Heart right ventricle (tissue), 16 donors: ENCODE data around the gene SLC2A9. TPM values are rescaled to one million over a fixed set of nuclear protein-coding genes. Genes with fewer than 3 reads are reported as not detected.
A peak's percentile ranks its signal among the peaks of the same experiment; 100 is the strongest.

ENCODE experiments used
- ATAC-seq, 8 donors: fragments of 200-7000 bp; cut with Tn5 transposase; one replicate each; pipeline ENCODE4 v1.9.1; 2020; ENCODE audit warnings: mild to moderate bottlenecking in 8 of 8, moderate library complexity in 8 of 8, moderate number of reproducible peaks in 1 of 8
- DNase-seq, 2 donors: peaks; one replicate each; pipeline ENCODE4 v3.0.0-alpha.2; 2020
- H3K27ac ChIP-seq, 10 donors: fragments of 200-600 bp; sonication (generic) in 2 of 10; one replicate each; pipeline versions ENCODE4 v1.5.0 to v1.8.0; 2020 to 2022; ENCODE audit warnings: mild to moderate bottlenecking in 3 of 10
- H3K27me3 ChIP-seq, 7 donors: fragments of 200-600 bp; one replicate each; pipeline ENCODE4 v1.8.0; 2021 to 2022; ENCODE audit warnings: mild to moderate bottlenecking in 2 of 7
- H3K36me3 ChIP-seq, 9 donors: fragments of 200-600 bp; sonication (generic) in 1 of 9; one replicate each; pipeline versions ENCODE4 v1.5.0 to v1.8.0; 2020 to 2022; ENCODE audit warnings: mild to moderate bottlenecking in 2 of 9
- H3K4me1 ChIP-seq, 9 donors: fragments of 200-600 bp; sonication (generic) in 1 of 9; one replicate each; pipeline versions ENCODE4 v1.5.0 to v1.8.0; 2020 to 2022; ENCODE audit warnings: mild to moderate bottlenecking in 4 of 9
- H3K4me3 ChIP-seq, 10 donors: fragments of 200-600 bp; sonication (generic) in 2 of 10; one replicate each; pipeline versions ENCODE4 v1.5.0 to v1.8.0; 2020 to 2022; ENCODE audit warnings: mild to moderate bottlenecking in 7 of 10, moderate library complexity in 2 of 10
- H3K9me3 ChIP-seq, 11 donors: fragments of 200-600 bp in 10 of 11; sonication (generic) in 2 of 11; one replicate each; pipeline versions ENCODE4 v1.5.0 to v1.8.0; 2013 to 2022; ENCODE audit warnings: mild to moderate bottlenecking in 2 of 11, control low read depth in 1 of 11, moderate library complexity in 1 of 11
- WGBS, 2 donors: extraction: QIAGEN DNeasy Blood & Tissue Kit; methylation state at CpG; one replicate each; pipeline ENCODE4 v1.1.7; 2013; ENCODE audit warnings: inconsistent platforms in 1 of 2; 5-methylcytosine and 5-hydroxymethylcytosine counted together
- intact Hi-C, 10 donors: fragments of 100-400 bp; cut with DNase I; formaldehyde crosslinking; loops; one replicate each; pipeline versions ENCODE4 v1.11.1 to v1.14.2; 2022
- polyA plus RNA-seq, 2 donors: library from polyadenylated mRNA; stranded (reverse); fragments of 200-250 nt; gene quantifications; one replicate each; pipeline ENCODE4 v1.2.3, GENCODE V29; 2013
- total RNA-seq, 10 donors: library from RNA; stranded (reverse); fragmentation: NEBNext Ultra II Directional in 3 of 10; extraction: Animal tissue kit (Norgen Biotek cat#: 25700) in 3 of 10; gene quantifications; one replicate each; pipeline versions ENCODE4 v1.2.1 to v1.2.4, GENCODE V29; 2021 to 2023
- TF ChIP-seq, protein P1 (sequence below), 9 donors: fragments of 200-600 bp; sonication (generic) in 2 of 9; IDR thresholded peaks; one replicate each; pipeline versions ENCODE4 v1.5.0 to v1.8.0; 2021 to 2022; ENCODE audit warnings: antibody characterized with exemption in 9 of 9, mild to moderate bottlenecking in 5 of 9, moderate library complexity in 1 of 9
- donor health status: Arrhythmogenic right ventricular cardiomyopathy.
- donor health status: ischemic (EF 13 %, LVEDD 7.1; RV severe dilation, severe dysfunction).
- donor health status: healthy with polysubstance abuse.
- donor health status: DM: no; HTN: yes; CAD: no.
- donor health status: DM: no; HTN: no; CAD: no.
- donor health status: ischemic (EF 25% LVEDD 6.9; RV normal size, moderate dysfunction).
- donor health status: ischemic (EF 25% LVEDD 5.7; RV mildly dilated, moderate dysfunction).
- donor health status: healthy.
- donor health status: DM: yes; HTN: yes; CAD: no.
- donor health status: Ischemic cardiomyopathy.
- donor health status: ischemic (EF 35%, LVEDD 5.7; RV mildly dilated, moderate dysfunction).
- donor health status: nonischemic (EF 11% LVEDD 7.7; RV severe dilation, severe dysfunction).
- donor health status: DM: yes; HTN: yes; CAD: no.
- donor health status: PGD.
- donor health status: ischemic (EF 29% LVEDD 5.4; RV normal size, mild dysfunction).
- donor health status: nonischemic (EF 23%, LVEDD 6.1; RV moderate dilation, normal function).

Gene SLC2A9
- total and polyA plus RNA-seq, 12 donors, result 3.1 to 10.9 (median 5.5) TPM

DNA sequence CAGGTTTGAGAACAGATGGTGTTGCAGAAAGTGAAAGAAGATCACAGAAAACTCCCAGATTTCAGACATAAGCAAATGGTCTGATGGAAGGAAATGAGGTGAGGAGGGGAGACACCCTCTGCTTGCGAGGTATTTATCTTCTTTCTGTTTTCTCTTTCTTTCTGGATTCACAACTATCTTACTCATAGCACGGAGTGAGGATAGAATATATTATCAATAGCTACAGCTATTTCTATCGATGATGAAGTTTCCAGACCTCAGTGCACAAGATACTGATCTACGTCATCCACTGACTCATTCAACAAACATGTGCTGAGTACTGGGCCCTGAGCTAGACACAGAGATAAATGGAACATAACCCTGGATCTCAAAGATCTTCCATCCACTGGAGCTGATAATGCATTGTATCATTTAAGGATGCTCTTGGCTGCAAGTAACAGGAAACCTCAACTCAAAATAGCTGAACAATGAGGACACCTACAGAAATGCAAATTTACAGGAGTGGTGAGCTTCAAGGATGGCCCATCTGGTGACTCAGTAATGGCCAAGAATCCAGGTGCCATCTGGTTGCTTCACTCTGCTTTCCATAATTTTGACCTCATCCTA lies 21.2 kb downstream of the SLC2A9 start:
- Histone ChIP-seq H3K4me3 (no peak overlapping the region), H3K9me3 (no peaks in the 10 kb centered on the region), H3K36me3 (no peaks in the 10 kb centered on the region), H3K4me1 (peaks cover 0 to 8% (median 0%) of the 10 kb centered on the region in 9 donors), H3K27me3 (no peaks in the 10 kb centered on the region), H3K27ac (no peak overlapping the region)
- 81 to 86% methylated on average over 4 of the region's 4 CpGs for WGBS, 2 donors
- ATAC-seq (no peak), DNase-seq (no peak)
- intact Hi-C loops, result loop anchor here in 2 of 10 donors (5.0 to 10.0 kb wide), 2 partner anchors 85 to 233 kb away; no protein-coding TSS in a partner anchor
- TF ChIP-seq, protein P1, sequence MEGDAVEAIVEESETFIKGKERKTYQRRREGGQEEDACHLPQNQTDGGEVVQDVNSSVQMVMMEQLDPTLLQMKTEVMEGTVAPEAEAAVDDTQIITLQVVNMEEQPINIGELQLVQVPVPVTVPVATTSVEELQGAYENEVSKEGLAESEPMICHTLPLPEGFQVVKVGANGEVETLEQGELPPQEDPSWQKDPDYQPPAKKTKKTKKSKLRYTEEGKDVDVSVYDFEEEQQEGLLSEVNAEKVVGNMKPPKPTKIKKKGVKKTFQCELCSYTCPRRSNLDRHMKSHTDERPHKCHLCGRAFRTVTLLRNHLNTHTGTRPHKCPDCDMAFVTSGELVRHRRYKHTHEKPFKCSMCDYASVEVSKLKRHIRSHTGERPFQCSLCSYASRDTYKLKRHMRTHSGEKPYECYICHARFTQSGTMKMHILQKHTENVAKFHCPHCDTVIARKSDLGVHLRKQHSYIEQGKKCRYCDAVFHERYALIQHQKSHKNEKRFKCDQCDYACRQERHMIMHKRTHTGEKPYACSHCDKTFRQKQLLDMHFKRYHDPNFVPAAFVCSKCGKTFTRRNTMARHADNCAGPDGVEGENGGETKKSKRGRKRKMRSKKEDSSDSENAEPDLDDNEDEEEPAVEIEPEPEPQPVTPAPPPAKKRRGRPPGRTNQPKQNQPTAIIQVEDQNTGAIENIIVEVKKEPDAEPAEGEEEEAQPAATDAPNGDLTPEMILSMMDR (IDR thresholded peaks at IDR 0.05), result no peak

DNA sequence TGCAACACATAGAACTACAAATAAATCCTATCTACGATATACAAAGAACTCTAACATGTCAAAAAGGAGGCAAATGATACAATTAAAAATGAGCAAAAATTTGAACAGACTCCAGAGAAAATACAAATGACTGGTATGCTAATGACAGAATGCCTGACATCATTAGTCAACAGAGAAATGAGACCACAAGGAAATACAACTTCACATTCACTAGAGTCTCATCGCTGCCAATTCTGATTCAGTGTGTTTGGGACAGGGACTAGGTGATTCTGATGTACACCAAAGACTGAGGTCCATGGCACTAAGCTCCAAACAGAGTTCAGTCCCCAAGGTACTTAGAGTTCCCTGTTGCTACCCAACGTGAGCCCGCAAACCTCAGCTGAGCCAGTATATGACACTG lies 23.4 kb downstream of the SLC2A9 start:
- ATAC-seq, result peak in 2 of 8 donors; percentile 49 to 63
- H3K4me1 ChIP-seq, result peaks cover 0 to 7% (median 0%) of the 10 kb centered on the region in 9 donors
- intact Hi-C loops, result no loop called here
- no peaks in the 10 kb centered on the region for H3K27me3 ChIP-seq
- DNase-seq, result no peak
- TF ChIP-seq, protein P1 (IDR thresholded peaks at IDR 0.05), result no peak
- H3K36me3 ChIP-seq, result peaks cover 0 to 11% (median 0%) of the 10 kb centered on the region in 9 donors
- no peak overlapping the region for H3K27ac ChIP-seq
- WGBS, 2 donors, result 77 to 81% methylated on average over 4 of the region's 4 CpGs
- H3K9me3 ChIP-seq, result no peaks in the 10 kb centered on the region
- no peak overlapping the region for H3K4me3 ChIP-seq

DNA sequence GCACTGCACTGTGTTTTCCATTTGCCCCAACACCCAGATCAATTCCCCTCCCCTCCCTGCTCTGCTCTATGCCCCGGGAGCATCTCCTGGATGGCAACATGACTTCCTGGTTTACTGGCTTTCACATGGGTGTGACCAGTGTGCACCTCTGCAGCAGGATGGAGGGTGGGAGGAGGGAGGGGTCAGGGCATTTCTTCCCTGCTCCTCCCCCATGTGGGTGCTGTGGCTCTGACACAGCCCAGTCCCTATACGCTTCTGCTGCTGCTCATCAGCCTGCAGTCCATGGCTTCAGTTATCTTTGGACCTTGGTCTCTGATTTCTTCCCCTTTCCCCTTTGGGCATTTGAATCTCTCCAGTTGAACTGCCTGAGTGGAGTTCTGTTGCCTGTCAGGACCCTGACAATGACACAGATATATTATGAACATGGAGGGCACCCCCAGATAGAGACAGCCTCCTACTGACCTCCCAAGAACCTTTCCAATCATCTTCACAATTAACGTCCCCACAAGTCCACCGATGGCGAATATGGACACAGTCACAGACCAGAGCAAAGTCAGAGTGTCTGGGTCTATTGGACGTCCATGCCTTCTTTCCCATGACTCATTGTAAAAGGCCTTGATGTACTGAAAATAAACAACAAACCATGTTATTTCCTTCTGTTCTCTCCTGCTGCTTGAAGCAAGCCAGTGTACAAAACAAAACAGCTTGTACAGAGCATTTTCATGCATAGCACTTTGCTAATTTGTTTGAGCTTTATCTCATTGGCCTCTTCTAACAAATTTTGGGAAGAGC lies 24.8 kb downstream of the SLC2A9 start:
- TF ChIP-seq, protein P1 (IDR thresholded peaks at IDR 0.05), result no peak
- H3K36me3 ChIP-seq, result peaks cover 0 to 13% (median 0%) of the 10 kb centered on the region in 9 donors
- DNase-seq (no peak), ATAC-seq (peak in 1 of 8 donors; percentile 38)
- 76% methylated on average over 6 of the region's 6 CpGs for WGBS, 2 donors
- peaks cover 0 to 7% (median 0%) of the 10 kb centered on the region in 9 donors for H3K4me1 ChIP-seq
- no peak overlapping the region for H3K27ac ChIP-seq
- no peak overlapping the region for H3K4me3 ChIP-seq
- H3K9me3 ChIP-seq, result no peaks in the 10 kb centered on the region
- no peaks in the 10 kb centered on the region for H3K27me3 ChIP-seq
- intact Hi-C loops, result no loop called here

DNA sequence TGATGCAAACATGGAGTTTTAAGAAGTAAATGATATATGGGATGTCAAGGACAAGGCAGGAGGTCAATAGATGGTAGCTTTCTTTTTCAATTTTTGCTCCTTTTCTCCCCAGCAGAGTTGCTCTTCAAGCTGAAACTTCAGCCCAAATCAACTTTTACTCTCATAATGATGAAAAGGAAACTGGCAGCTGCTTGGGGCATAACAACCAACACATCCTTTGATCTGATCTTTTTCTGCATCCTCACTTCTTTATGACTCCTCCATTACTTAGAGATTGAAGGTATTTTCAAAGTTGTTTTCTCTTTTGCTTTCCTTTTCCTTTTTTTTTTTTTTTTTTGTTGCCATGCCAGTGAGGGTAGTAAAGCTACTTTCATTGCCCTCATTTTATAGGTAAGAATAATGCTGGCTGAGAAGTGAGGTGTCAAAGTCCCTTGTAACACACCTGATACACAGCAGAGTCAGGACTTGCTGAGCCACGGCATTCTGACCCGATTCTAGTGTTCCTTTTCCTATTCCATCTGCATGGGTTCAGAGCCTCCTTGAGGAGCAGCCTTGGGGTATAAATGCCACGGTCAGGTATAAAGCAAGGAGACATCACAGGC lies 26.9 kb downstream of the SLC2A9 start:
- no peak overlapping the region for H3K4me3 ChIP-seq
- H3K9me3 ChIP-seq, result no peaks in the 10 kb centered on the region
- TF ChIP-seq, protein P1 (IDR thresholded peaks at IDR 0.05), result no peak
- no peak overlapping the region for H3K27ac ChIP-seq
- peaks cover 0 to 9% (median 0%) of the 10 kb centered on the region in 9 donors for H3K4me1 ChIP-seq
- no peak for ATAC-seq
- H3K36me3 ChIP-seq, result peaks cover 0 to 13% (median 0%) of the 10 kb centered on the region in 9 donors
- H3K27me3 ChIP-seq, result no peaks in the 10 kb centered on the region
- DNase-seq, result no peak
- intact Hi-C loops, result loop anchor here in 3 of 10 donors (5.0 kb wide), 3 partner anchors 47 to 92 kb away; no protein-coding TSS in a partner anchor
- WGBS, 2 donors, result 93 to 98% methylated on average over 3 of the region's 3 CpGs
